GM19043 (cell line): Measurements from ENCODE around the gene WBP1L.
"Not testable (repeated sequence)": the region's sequence is repeated elsewhere in the genome, so short reads cannot be mapped to it uniquely, and the experiment has no call there.

Experiments
- ATAC-seq: cut with Tn5 transposase; IDR thresholded peaks from one replicate; pipeline ENCODE4 v1.9.1; 2021; ENCODE audit warnings: low read depth; ENCODE audit not compliant: unreplicated experiment

Gene WBP1L

GRCh38 chr10:102832987-102833386, 89.2 kb downstream of the WBP1L start:
- no peak for ATAC-seq

- no peak for ATAC-seq
Measured at GRCh38 chr10:102834143-102834542, 90.4 kb downstream of the WBP1L start.

- no peak for ATAC-seq
Measured at GRCh38 chr10:102835007-102835482, 91.3 kb downstream of the WBP1L start.

- no peak for ATAC-seq
Measured at GRCh38 chr10:102837230-102837721, 93.5 kb downstream of the WBP1L start, which contains the start of gene CYP17A1. Gene CYP17A1 (minus strand): TSS chr10:102837413. CDS start chr10:102837361, 52 bp downstream.

- ATAC-seq: not testable (repeated sequence)
Measured at GRCh38 chr10:102838276-102838927, 94.7 kb downstream of the WBP1L start.

GRCh38 chr10:102841827-102842345, 98.1 kb downstream of the WBP1L start:
- ATAC-seq: no peak

- not testable (repeated sequence) for ATAC-seq
Measured at GRCh38 chr10:102843139-102843538, 99.4 kb downstream of the WBP1L start.

- ATAC-seq: not testable (repeated sequence)
Measured at GRCh38 chr10:102844190-102844776, 100.5 kb downstream of the WBP1L start.

- ATAC-seq: no peak
Measured at GRCh38 chr10:102845352-102845902, 101.7 kb downstream of the WBP1L start.

- no peak for ATAC-seq
Measured at GRCh38 chr10:102850025-102850518, 106.3 kb downstream of the WBP1L start.

GRCh38 chr10:102853237-102853636, 109.5 kb downstream of the WBP1L start:
- ATAC-seq: not testable (repeated sequence)

- not testable (repeated sequence) for ATAC-seq
Measured at GRCh38 chr10:102855731-102856436, 112.1 kb downstream of the WBP1L start.

GRCh38 chr10:102856758-102857424, 113.1 kb downstream of the WBP1L start:
- ATAC-seq: no peak

- no peak for ATAC-seq
Measured at GRCh38 chr10:102859911-102860310, 116.2 kb downstream of the WBP1L start.

GRCh38 chr10:102863660-102864059, 119.9 kb downstream of the WBP1L start:
- no peak for ATAC-seq

- ATAC-seq: no peak
Measured at GRCh38 chr10:102865620-102866019, 121.9 kb downstream of the WBP1L start.
